Inferior parietal cortex (tissue), 1 donor: ENCODE measurements around the gene CCDC85C.
A peak's percentile ranks its signal among the peaks of the same experiment; 100 is the strongest.

Source experiments
- DNase-seq: peaks from one replicate; pipeline ENCODE4 v3.0.0-alpha.2; 2016; ENCODE audit errors: extremely low spot score

The CCDC85C gene

DNA sequence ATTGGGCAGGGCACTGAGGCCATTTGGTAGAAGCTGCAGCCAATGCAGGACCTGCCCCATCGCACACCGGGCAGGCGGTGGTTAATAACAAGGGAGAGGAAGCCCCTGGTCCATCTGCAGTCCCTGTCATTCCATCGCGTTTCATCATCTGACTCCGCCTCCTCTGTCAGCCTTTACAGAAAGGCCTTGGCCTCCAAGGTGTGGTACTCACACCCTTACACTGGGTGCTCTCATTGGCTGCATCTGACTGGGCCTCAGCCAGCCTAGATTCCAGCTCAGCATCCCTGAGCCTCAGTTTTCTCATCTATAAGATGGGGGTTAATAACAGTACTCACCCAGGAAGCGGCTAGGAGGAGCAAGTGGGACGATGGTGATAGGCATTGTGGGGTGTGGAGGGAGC, 26.2 kb upstream of the CCDC85C start:
- no peak for DNase-seq

DNA sequence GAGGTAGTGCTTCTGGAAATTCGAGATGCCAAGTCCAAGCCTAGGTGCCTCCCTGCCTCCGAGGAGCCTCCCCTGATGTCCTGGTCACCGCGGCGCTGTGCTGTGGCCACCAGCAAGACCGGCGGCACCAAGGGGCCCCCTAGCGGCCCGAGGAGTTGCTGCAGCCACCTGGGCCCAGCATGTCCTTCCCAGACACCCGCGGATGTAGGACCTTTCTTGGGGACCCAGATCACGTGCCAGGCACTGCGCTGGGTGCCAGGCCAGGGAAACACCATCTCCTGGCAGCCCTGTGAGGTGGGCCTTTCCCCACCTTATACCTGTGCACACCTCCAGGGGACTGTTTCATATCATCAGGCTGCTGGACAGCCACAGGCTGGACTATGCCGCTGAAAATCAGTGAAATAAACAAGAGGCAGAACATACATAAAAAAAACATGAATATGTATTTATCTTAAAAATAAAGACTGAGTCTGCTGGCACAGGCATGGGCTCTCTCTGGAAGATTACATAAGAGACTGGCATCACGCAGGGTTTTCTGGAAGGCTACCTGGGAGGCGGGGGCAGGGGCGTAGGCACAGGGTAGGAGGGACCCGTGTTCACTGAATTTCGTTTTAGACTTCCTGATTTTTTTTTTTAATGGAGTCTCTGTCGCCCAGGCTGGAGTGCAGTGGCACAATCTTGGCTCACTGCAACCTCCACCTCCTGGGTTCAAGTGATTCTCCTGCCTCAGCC, 25.0 kb upstream of the CCDC85C start:
- DNase-seq = peak; percentile 76

DNA sequence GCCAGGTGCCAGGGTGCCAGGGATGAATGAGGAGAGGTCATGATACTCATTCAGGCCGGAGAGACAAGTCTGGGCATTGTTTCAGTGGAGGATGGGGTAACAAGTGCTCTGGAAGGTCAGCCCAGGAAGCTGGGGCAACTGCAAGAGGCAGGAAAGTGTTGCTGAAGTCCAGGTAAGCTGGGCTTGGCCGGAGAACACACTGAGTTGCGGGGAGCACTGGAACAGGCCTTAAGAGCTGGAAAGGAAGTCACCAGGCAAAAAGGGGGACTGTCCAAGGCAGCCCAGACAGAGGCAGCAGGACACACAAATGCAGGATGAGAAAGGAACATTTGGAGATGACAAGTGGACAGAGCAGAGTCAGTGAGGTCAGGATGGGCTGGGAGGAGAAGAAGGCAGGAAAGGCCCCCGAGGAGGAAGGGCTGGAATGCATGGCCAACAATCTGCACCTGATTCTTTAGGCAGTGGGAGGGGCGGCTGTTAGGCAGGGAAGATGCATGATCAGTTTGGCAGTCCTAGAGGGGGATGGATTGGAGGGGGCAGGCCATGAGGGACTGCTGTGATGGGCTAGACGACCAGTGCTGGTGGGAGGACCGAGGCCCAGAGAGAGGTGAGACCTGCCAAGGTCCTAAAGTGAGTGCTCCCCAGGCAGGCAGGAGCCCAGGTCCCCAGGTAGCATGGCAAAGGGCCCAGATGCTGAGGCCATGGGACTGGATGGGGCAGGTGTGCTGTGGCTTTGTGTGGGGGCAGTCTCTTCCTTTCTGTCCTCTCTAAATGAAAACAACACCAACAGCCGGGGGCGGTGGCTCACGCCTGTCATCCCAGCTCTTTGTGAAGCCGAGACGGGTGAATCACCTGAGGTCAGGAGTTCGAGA, 23.7 kb upstream of the CCDC85C start:
- no peak for DNase-seq

DNA sequence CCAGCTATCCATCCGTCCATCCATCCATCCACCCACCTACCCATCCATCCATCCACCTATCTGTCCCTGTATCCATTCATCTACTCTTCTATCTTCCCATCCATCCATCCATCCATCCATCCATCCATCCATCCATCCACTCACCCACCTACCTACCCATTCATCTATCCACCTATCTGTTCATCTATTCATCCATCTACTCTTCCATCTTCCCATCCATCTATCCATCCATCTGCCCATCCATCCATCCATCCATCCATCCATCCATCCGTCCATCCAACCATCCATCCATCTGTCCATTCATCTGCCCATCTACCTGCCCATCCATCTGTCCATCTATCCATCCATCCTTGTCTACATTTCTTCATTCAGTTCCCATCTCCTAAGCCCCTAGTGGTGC, 23.1 kb upstream of the CCDC85C start:
- no peak for DNase-seq

DNA sequence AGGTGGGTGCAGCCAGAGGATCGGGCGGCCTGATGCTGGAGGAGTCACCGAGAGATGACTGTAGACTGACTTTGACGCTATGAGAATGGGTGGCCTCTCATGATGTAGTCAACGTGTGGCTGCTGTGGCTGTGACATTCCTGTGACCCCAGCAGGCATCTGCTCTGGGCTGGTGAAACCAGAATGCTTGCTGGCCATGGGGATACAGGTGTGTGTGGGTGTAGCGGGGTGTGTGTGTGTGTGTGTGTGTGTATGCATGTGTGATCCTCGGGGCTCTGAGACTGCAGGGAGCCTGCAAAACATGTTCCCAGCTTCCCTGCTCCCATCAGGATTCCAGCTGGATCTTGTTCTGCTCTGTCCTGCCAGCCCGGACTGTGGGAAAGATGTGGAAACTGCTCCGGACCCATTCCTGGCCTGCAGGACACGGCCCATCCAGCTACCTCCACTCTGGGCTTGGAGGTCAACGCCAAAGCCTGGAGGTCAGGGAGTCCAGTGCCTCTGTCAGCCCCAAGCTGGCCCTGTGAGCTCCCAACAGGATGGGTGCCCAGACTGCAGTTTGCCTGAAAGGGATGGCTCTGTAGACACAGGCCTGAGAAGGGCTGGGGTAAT, 22.1 kb upstream of the CCDC85C start:
- no peak for DNase-seq

DNA sequence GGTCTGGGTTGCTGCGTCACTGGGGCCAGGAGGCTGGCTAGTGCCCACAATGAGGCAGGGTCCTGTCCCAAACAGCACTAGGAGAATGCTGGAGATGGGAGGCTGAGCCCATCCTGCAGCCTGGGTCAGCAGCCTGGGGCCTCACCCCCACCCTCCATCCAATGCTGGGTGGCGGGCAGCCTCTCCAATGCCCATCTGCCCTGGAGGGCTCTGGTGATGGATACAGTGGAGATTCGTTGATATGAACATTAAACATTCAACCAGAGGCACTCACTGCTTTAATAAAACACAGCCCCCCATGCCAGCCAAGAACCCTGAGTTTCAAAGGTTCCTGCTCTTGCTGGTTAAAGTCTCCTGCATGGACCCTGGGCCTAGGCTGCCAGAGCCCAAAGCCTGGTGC, 21.5 kb upstream of the CCDC85C start:
- no peak for DNase-seq

DNA sequence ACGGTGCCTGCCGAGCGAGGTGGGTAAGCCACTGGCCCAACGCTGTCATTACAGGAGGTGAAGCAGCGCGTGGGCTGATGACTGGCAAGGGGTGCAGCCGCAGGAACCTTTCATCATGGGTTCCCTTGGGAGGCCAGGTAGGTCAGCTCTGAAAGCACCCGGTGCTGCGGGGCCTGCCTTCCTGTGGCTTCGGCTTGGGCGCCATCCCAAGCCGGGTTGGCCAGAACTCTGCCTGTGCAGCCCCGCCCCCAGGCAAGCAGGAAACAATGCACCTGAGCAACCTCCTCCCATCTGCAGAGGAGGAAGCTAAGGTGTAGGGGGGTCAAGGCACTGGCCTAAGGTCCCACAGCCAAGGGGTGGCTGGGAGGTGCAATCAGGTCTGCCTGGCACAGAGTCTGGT, 21.0 kb upstream of the CCDC85C start:
- no peak for DNase-seq

DNA sequence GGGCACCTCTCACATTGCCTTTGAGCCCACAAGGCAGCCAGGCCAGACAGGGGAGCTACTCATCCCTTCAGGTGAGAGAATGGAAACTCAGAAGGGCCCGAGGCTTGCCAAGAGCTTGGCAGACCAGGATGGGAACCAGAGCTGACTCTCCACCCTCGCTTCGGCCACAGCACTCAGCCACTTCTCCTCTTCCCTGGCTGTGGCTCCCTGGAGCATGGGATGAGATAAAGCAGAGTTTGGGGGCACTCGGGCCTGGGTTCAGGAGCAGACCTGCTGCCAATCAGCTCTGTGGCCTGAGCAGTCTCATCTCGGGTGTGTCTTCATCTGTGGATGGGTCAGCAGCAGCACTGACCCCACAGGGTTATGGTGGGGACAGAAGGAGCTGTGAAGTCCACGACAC, 20.0 kb upstream of the CCDC85C start:
- DNase-seq = no peak

DNA sequence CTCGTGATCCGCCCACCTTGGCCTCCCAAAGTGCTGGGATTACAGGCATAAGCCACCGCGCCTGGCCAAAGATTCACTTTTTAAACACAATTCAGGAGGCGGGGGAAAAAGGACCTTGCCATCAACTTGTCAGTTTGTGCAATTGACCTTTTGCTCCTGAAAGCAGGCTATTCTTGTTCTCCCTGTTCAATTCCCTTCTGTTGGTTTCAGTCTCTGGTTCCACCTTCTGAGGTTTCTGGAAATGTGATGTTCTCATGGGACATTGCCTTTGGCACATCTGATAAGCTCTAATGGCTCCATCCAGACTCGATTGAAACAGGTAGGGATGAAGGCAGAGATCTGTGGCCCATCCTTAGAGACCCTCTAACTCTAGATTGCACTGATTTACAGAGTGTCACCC, 17.9 kb upstream of the CCDC85C start:
- no peak for DNase-seq

DNA sequence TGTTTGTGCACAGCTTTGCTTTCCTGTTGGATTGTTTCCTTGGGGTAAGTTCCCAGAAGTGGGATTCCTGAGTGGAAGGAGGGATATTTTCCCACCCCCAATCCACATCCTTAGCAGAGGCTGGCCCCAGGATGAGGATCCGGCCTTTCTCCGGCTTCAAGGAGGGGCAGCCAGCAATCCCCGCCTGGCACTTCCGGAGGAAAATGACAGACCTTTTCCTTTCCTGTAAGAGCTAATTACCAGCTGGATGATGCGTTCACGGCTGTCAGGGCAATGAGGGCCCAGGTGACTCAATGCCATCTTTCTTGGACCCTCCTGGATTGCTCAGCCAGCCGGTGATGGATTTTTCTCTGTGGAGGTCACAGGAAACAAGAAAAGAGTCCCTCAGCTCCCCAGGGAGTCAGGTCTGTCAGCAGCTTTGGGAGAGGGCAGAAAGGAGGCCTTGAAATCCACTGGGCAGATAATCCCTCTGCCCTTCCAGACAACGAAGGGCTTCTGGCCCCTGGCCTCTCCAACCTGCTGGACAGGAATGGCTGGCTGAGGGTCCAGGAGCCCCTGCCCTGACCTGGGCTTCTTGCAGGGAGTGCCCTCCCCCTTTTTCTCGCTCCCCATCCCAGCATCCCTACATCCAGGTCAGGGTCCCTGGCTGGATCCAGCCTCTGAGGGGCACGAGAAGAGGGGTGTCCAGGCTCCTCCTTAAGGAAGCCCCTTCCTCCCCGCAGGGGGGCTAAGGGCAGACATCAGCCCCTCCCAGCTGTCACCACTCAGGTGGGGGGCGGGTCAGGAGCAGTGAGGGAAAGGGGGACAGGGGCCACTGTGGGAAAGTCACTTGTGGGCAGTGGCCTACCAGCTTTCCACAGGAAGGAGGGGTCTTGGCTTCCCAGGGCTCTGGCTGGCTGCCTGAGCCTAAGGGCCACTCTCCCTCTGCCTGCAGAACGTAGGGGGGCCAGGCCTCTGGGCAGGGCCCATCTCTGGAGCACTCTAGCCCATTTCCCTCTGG, 16.1 kb upstream of the CCDC85C start:
- no peak for DNase-seq

DNA sequence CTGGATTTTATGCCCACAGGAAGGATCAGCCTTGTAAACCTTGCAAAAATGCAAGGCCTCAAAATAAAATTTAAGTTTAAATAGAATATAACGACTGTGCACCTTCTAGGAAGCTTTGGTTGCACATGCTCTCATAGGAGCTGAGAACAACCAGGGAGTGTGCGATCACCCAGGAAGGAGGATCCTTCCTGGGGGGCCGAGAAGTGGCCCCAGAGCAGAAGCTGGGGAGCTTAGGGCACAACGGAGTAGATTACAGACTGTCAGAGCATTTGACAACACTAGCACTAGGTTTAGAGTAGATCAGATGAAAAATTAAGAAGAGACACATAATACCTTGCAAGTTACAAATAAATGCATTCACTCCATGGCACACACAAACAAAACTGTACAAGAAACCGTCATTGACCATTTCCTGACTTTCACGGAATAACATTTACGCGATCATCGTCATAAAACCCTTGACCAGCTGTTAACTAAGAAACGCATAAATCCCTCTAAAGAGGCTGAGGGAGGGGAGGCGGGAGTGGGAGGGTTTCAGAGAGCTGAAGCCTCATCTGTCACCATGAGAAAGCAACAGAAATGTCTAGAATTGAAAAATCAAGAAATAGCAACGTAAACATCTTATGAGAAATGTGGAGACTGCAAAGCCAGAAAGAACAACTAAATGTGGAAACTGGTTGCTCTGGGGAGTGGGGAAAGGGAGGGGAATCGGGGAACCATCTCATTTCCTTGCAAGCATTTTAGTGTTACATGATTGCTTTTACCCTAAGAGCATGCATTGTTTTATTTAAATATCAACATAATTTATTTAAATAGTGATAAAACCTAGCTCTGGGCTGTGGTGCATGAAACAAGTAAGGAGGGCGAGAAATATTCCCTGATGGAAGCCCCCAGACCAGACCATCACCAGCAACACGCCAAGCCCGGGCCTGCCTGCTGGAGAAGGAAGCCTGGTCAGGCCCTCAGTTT, 13.1 kb upstream of the CCDC85C start:
- DNase-seq = no peak

DNA sequence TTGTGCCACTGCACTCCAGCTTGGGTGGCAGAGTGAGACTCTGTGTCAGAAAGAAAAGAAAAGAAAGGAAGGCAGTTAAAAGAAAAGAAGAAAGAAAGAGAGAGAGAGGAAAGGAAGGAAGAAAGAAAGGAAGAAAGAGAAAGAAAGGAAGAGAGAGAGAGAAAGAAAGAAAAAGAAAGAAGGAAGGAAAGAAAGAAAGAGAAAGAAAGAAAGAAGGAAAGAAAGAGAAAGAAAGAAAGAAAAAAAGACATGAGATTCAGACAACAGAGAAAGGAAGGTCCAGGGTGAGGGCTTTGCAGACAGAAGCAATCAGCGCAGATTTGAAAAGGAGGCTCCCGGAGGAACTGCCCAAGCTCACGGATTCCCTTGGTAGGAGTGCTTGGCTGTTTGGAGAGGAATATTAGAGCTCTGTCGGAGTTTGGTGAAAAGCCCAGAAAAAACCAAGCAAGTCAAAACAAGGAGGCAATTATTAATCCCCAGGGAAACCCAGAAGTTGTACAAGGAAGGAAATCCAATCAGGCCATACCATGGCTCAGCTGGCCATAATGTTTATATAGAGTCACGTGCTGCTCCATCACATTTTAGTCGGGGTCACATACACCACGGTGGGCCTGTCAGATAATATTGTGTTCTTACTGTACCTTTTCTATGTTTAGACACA, 11.6 kb upstream of the CCDC85C start:
- no peak for DNase-seq

DNA sequence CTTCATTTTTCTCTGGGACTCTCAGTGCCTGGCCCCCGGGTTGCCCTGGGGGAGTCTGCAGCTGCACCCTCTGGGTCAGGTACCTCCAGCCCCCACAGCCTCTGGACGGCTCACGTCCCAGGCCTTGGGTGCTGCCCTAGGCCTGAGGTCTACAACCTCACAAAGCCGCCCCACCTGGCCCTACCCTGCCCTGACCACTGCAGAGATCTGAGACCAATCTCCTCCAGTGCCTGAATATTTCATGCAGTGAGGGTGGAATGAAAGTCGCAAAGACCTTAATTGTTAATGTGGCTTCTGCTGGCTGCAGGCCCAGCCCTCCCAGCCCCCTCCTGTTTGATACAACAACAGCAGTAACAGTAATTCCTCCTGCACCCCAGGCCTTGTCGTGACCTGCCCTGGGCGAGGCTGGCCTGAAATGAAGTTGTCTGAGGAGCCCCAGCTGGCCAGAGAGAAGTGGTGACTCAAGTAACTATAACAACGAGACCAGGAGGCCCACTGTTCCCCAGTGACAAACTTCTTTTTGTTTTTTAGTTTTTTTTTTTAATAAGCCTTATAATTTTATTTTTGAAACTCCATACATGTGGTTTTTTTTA, 8.8 kb upstream of the CCDC85C start:
- no peak for DNase-seq

DNA sequence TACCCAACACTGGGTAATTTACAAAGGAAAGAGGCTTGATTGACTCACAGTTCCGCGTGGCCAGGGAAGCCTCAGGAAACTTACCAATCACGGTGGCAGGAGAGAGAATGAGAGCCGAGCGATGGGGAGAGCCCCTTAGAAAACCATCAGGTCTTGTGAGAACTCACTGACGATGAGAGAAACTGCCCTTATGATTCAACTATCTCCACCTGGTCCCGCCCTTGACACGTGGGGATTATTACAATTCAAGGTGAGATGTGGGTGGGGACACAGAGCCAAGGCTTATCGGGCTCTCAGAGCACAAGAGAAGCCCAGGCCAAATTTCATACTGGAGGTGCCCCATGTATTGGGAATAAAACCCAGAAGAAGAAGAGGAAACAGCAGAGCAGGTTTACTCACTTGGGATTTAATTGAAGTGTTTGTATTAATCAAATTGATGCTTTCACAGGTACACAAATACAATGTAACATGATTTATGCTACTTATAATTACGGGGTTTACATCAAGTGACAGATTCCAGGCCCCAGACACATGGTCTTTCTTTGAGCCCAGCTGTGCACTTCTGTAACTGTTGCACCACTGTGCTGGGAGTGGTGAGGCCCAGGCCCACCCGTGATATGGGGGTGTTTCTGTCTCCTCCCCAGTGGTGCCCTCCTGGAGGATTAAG, 8.2 kb upstream of the CCDC85C start:
- no peak for DNase-seq

DNA sequence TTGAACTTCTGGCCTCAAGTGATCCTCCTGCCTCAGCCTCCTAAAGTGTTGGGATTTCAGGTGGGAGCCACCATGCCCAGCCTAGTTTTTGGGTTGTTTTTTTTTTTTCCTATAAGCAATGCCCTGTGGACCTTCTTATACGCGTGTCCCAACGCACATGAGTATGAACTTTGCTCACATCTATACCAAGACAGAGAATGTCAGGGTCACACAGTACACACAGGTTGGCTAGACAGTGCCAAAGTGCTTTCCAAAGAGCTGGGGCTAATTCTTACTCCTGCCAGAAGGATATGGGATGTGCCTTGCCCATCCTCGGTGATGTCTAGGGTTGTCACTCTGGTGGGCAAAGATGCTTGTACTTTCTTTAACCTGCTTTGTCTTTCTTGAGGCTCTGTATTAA, 7.6 kb upstream of the CCDC85C start:
- DNase-seq = no peak

DNA sequence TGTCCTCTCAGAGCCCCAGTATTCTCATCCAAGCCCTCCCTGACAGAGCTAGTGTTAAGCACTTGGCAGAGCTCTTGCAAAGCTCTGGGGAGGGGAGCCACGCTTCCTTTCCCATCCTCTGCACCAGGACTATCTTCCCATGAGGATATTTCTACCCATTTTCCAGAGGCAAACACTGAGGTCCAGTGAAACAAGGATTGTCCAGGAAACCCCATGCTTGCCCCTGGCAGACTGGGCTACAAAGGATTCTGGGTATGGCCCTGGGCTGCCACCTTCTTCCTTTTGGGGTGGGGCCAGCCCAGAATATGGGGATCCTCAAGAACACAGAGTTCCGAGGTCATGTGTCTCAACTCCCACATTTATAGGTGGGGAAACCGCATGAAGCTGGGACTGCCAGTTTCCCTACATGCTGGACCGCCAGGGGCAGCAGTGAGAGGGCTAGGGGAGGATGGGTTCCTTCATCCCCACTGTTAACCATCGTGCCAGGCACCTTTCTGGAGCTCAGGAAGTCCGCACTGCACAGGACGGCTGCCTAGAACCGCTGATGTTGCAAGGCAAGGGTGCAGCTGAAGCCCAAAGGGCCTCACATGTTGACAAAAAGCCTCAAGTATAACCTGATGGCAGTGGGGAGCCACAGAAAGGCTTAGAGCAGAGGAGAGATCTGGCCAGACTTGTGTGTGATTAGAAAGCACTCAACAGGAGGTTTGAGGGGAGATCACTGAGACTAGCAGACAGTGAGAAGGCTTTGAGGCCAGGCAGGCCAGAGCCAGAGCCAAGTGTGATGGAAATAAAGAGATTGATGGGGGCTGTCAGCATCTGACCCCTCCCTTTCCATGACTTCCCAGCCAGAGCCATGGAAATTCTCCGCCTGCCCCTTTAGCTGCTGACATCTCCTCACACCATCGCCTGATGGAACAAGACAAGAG, 5.5 kb upstream of the CCDC85C start:
- no peak for DNase-seq

DNA sequence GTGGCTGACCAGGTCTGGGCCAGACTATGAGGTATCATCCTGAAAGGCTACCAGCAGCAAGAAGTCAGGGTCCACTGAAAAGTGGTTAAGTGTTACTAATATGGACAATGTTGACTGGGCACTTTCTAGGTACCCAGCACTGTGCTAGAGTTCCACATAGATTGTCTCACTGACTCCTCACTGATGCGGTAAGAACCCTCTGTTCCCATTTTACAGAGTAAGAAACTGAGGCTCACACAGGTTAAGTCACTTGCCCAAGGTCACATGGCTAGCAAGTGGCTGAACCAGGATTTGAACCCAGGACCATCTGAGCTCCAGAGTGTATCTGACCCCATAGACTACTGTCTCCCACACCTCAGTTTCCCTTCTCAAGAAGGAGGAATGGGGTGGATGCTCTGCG, 4.6 kb upstream of the CCDC85C start:
- no peak for DNase-seq

DNA sequence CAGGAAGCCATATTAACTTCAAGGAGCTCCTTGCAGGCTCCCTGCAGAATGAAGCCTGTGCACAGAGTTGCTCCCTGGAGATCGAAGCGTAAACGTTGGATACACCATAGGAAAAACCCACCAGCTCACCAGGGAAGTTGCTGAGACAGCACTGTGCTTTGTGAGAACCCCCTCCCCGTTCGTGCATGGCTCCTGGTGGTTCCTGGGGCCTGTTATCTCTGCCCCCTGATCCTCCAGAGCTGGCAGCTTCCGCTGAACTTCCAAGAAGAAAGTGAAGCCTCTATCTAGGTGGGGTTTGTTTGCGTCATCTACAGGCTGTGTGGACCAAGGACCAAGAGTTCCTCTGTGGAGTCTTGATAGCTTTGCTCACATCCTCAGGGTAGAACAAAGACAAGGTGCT, 2.4 kb upstream of the CCDC85C start:
- DNase-seq = no peak
